Brain pericyte (primary cell): Measurements from ENCODE around the gene PIGK.
A peak's percentile ranks its signal among the peaks of the same experiment; 100 is the strongest.

Experiments used
- DNase-seq: peaks from one replicate; pipeline ENCODE4 v3.0.0-alpha.2; 2012; ENCODE audit warnings: low read depth, low spot score

Gene PIGK

GRCh38 chr1:77096496-77097255, 122.6 kb downstream of the PIGK start:
- no peak for DNase-seq

- DNase-seq = no peak
Measured at GRCh38 chr1:77095236-77095635, 124.0 kb downstream of the PIGK start.

GRCh38 chr1:77089756-77090155, 129.5 kb downstream of the PIGK start:
- no peak for DNase-seq

- DNase-seq = no peak
Measured at GRCh38 chr1:77085109-77085508, 134.1 kb downstream of the PIGK start.

GRCh38 chr1:77084457-77084856, 134.8 kb downstream of the PIGK start:
- DNase-seq = no peak

GRCh38 chr1:77081834-77082233, 137.4 kb downstream of the PIGK start:
- no peak for DNase-seq

- DNase-seq = no peak
Measured at GRCh38 chr1:77076759-77077158, 142.5 kb downstream of the PIGK start.

GRCh38 chr1:77068013-77068412, 151.2 kb downstream of the PIGK start:
- no peak for DNase-seq

- DNase-seq = no peak
Measured at GRCh38 chr1:77065693-77066342, 153.4 kb downstream of the PIGK start.

GRCh38 chr1:77064246-77064645, 155.0 kb downstream of the PIGK start:
- no peak for DNase-seq

- no peak for DNase-seq
Measured at GRCh38 chr1:77063118-77063517, 156.1 kb downstream of the PIGK start.

GRCh38 chr1:77061162-77061561, 158.1 kb downstream of the PIGK start:
- DNase-seq = no peak

GRCh38 chr1:77060000-77060399, 159.2 kb downstream of the PIGK start:
- DNase-seq = no peak

GRCh38 chr1:77057994-77058585, 161.1 kb downstream of the PIGK start:
- no peak for DNase-seq

- no peak for DNase-seq
Measured at GRCh38 chr1:77056525-77056924, 162.7 kb downstream of the PIGK start.

GRCh38 chr1:77051425-77051824, 167.8 kb downstream of the PIGK start:
- no peak for DNase-seq

GRCh38 chr1:77048615-77049005, 170.6 kb downstream of the PIGK start:
- DNase-seq = no peak

- no peak for DNase-seq
Measured at GRCh38 chr1:77047978-77048614, 171.1 kb downstream of the PIGK start.

GRCh38 chr1:77047575-77047974, 171.7 kb downstream of the PIGK start:
- no peak for DNase-seq

- no peak for DNase-seq
Measured at GRCh38 chr1:77044133-77044849, 174.9 kb downstream of the PIGK start.

GRCh38 chr1:77040826-77041225, 178.4 kb downstream of the PIGK start:
- DNase-seq = no peak

GRCh38 chr1:77039739-77040138, 179.5 kb downstream of the PIGK start:
- DNase-seq = peak; percentile 11
